HG02798 (cell line): Measurements from ENCODE around the gene GRAMD1B.

Source experiments
- ATAC-seq: cut with Tn5 transposase; IDR thresholded peaks from one replicate; pipeline ENCODE4 v1.9.1; 2021; ENCODE audit warnings: mild to moderate bottlenecking; ENCODE audit not compliant: unreplicated experiment, poor library complexity

GRAMD1B gene

GRCh38 chr11:123607781-123608180, 177.7 kb downstream of the GRAMD1B start:
- no peak for ATAC-seq

DNA sequence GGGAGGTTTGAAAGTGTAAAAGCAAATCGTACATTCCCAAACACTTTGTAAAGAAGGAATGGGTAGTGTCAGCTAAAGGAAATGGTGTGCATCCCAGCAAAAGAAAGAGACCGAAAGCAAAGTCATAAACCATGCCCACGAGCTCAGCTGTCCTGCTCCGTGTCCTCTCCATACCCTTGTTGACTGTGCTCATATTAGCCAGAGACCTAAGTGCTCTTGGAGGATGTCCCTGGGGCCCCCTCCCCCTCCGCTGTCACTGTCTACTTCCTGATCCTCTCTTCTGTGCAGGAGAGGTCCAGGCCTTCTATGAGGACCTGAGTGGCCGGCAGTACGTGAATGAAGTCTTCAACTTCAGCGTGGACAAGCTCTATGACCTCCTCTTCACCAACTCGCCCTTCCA, 178.3 kb downstream of the GRAMD1B start:
- no peak for ATAC-seq

DNA sequence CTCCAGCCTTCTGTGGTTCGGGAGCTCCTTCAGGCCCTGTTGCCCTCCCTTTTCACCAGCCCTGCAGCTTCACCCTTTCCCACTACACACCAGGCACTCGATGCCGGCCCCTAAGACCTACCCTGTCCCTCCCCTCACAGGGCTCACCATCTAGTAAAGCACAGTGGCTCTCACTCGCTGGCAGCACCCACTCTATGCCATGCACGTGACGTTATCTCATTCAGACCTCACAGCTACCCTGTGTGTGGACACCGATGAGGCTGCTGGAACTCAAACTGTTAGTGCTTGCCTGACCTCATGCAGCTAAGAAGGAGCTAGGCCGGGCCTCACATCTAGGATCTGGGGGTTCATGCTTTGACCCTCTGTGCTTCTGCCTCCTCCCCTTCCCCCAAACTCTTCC, 178.9 kb downstream of the GRAMD1B start:
- no peak for ATAC-seq

DNA sequence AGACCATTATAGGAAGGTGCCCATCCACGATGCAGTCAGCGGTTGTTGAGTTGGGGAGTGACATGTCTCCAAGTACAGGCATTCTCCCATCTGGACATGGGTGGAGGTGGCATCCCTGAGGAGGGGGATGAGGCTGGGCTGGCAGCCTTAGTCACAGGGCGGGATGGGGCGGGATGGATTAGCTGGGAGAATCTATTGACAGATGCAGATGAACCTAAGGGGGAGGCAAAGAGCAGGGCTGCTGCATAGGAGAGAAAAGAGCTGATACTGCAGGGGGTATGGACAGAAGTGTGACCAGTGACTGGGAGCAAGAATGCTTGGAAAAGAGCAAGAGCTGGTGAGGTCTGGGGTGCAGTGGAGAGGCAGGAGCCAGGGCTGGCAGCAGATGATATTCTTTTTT, 181.6 kb downstream of the GRAMD1B start:
- ATAC-seq, result no peak

DNA sequence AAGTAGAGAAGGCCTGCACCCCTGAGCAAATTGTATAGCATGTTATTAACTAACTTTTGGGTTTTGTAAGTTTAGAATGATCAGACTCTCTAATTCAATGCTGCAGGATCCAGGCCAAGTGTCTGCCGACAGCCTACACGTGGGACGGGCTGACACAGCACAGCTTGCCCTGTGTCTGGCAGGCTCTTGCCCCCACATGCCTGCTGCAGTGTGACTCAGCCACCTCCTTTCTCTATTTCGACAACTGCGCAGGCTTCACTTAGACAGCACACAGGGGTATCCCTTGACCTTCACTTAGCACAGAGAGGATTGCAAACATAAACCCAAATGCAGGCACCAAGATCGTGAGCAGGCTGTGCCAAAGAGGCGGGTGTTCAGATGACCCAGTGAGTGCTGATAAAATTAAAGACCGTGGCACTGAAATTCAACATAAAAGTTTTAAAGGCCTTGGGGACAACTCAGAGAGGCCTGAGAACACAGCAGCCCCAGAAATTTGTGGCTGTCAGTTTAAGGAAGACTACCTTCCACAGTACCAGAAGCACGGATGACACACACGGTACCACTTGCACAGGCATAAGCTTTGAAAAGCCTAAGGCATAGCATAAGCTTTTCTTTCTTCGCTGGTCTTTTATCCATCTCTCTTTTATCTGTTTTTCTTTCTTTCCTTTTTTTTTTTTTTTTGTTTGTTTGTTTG, 186.6 kb downstream of the GRAMD1B start:
- ATAC-seq, result no peak

GRCh38 chr11:123622576-123622975, 192.5 kb downstream of the GRAMD1B start:
- ATAC-seq, result no peak

GRCh38 chr11:123624974-123625373, 194.9 kb downstream of the GRAMD1B start:
- ATAC-seq, result no peak

- ATAC-seq, result no peak
Observed at GRCh38 chr11:123628936-123629683, 199.0 kb downstream of the GRAMD1B start.

GRCh38 chr11:123630126-123630608, 200.1 kb downstream of the GRAMD1B start:
- ATAC-seq, result no peak

DNA sequence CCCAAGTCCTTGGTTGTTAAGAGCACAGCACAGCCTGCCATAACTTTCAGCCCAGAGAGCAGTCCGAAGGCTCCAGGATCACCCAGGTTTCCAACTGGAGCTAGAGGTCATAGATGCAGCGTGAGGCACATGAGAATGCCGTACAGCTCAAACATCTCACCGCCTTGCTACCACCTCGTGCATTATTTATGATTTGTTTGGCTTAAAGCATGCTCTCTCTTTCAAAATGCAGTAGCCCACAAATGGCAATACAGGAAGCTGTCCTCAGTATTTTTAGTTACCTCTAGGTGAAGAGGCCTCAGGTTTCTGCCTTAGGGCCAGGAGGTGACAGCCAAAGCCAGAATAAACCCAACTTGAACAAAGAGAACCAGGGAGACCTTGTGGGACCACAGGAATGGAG, 210.0 kb downstream of the GRAMD1B start:
- ATAC-seq, result no peak

GRCh38 chr11:123640677-123641494, 210.8 kb downstream of the GRAMD1B start:
- peak; percentile 78 for ATAC-seq

GRCh38 chr11:123641495-123641840, 211.4 kb downstream of the GRAMD1B start:
- no peak for ATAC-seq

DNA sequence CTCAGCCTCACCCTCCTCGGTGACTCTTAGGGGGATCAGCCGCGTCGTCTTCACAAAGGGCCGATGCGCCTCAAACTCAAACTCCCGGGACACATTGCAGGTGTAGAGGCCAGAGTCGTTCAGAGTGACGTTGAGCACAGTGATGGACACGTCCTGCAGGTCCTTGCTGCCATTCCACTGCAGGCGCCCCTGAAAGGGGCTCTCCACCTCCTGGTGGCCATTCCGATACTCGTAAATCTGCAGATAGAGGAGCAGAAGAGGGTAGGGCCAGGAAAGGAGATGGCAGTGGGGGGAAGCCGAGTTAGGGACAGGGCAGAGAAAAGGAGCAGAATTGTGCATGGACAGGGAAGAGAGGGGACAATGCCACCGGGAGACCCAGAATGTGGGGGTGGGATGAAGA, 212.4 kb downstream of the GRAMD1B start:
- ATAC-seq, result no peak

GRCh38 chr11:123645286-123645975, 215.4 kb downstream of the GRAMD1B start:
- ATAC-seq, result no peak

DNA sequence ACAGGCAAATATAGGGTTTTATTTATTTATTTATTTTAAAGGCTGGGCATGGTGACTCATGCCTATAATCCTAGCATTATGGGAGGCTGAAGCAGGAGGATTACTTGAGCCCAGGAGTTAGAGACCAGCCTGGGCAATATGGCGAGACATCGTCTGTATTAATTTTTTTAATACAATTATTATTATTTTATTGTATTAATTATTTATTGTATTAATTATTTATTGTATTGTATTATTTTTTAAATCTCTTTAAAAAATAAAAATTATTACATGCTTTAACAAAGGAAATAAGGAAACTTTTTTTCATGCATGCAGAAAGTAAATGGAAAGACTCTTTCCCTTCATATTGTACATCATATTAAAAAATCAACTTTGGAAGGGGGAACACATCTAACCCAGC, 220.8 kb downstream of the GRAMD1B start:
- ATAC-seq, result no peak

DNA sequence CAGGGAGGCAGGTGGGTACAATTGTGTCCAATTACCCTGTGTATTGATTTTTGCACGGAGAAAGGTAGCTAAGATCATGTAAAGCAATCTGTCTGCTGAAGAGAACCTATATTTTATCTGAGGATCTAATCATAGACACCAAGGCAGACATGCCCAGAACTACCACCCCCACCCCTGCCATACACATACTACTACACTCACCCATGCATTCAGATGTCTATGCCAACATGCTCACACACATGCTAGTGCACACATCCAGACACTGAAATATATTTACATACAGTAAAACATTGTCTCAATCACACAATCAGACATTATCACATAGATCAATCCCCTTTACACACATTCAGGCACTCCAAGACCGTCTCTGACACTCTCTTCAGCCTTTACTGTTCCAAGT, 222.5 kb downstream of the GRAMD1B start:
- no peak for ATAC-seq

- no peak for ATAC-seq
Observed at GRCh38 chr11:123653483-123653826, 223.4 kb downstream of the GRAMD1B start.

DNA sequence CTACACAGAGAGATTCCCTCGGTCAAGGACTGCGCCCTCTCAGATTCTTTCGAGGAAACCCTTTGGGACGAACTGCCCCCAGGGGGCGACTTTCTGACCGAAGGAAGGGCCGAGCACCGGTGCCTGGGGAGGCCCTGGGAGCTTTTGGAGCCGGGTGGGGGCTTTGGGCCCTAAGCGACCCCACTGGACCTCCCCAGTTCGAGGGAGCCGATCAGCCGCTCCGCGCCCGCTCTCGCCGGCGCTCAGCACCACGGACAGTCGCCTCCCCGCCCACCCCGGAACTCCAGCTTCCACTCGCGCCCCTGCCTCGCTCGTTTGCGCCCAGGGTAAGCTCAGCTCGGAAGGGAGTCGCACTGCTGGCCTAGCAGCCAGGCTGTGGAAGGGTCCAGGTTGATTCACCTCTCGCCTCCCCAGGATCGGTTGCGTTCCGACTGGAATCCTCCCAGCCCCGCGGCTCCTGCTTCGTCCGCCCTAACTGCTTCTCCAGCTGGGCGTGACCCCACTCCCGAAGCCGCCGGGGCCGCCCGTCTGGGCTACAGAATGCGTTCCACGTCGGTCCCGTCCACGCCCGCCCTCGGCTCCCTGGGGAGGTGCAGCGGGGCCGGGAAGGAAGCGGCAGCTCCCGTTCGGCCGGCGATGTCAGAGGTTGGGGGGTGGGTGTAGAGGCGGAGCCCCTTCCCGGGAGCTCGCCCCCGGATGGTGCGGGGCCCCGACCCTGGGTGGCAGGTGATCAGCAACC, 223.9 kb downstream of the GRAMD1B start:
- ATAC-seq, result no peak

- ATAC-seq, result no peak
Observed at GRCh38 chr11:123654566-123655081, 224.6 kb downstream of the GRAMD1B start, which contains the start of gene SCN3B. TSS of gene SCN3B (minus strand) at chr11:123654624. CDS start at chr11:123653801, 823 bp downstream.

DNA sequence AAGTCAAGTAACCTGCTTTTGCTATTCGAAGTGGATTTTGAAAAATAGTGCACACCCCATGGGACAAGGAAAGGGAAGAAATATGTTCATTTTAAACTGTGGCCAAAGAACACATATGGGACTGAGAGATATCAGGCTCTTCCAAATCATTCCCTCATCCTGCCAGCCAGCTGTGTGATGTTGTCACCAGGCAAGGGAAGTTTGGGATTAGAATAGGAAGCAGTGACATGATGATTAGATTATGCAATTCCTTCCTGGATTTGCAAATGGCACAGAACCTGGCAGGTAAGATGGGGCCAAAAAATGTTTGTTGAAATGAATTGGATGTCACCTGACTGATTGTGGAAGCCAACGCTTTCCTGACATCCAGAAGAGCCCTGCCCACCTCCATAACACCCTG, 229.2 kb downstream of the GRAMD1B start:
- no peak for ATAC-seq
